NOMO-1 (cell line): ENCODE measurements around the gene ARHGEF28.
A peak's percentile ranks its signal among the peaks of the same experiment; 100 is the strongest.

Source experiments
- DNase-seq, 2 experiments: peaks; one replicate each; lab custom pipeline; 2025; ENCODE audit not compliant: unreplicated experiment in 2 of 2; lab: John Stamatoyannopoulos, UW

Gene ARHGEF28

GRCh38 chr5:73950912-73951430 lies 325.0 kb downstream of the ARHGEF28 start:
- no peak for DNase-seq

- no peak for DNase-seq
These were observed 326.9 kb downstream of the ARHGEF28 start for GRCh38 chr5:73952872-73953271.

- no peak for DNase-seq
These were observed 328.4 kb downstream of the ARHGEF28 start for GRCh38 chr5:73954381-73954780.

- DNase-seq = no peak
These were observed 329.4 kb downstream of the ARHGEF28 start for GRCh38 chr5:73955271-73955846.

- DNase-seq = no peak
These were observed 331.5 kb downstream of the ARHGEF28 start for GRCh38 chr5:73957397-73958001.

- no peak for DNase-seq
These were observed 332.0 kb downstream of the ARHGEF28 start for GRCh38 chr5:73958037-73958436.

GRCh38 chr5:73960023-73960422 lies 334.0 kb downstream of the ARHGEF28 start:
- DNase-seq = peak in 1 of 2 experiments; percentile 2

- DNase-seq = no peak
These were observed 334.4 kb downstream of the ARHGEF28 start for GRCh38 chr5:73960426-73960825.

GRCh38 chr5:73962801-73963425 lies 336.9 kb downstream of the ARHGEF28 start:
- DNase-seq = no peak

- no peak for DNase-seq
These were observed 338.4 kb downstream of the ARHGEF28 start for GRCh38 chr5:73964352-73964865.

- no peak for DNase-seq
These were observed 340.5 kb downstream of the ARHGEF28 start for GRCh38 chr5:73966451-73966850.

- no peak for DNase-seq
These were observed 341.4 kb downstream of the ARHGEF28 start for GRCh38 chr5:73967347-73967746.

GRCh38 chr5:73968246-73968645 lies 342.2 kb downstream of the ARHGEF28 start:
- no peak for DNase-seq

- DNase-seq = no peak
These were observed 342.7 kb downstream of the ARHGEF28 start for GRCh38 chr5:73968729-73969128.

- DNase-seq = no peak
These were observed 343.4 kb downstream of the ARHGEF28 start for GRCh38 chr5:73969195-73970036.

GRCh38 chr5:73971326-73971725 lies 345.3 kb downstream of the ARHGEF28 start:
- no peak for DNase-seq

GRCh38 chr5:73973135-73973534 lies 347.1 kb downstream of the ARHGEF28 start:
- DNase-seq = no peak

GRCh38 chr5:73974871-73975360 lies 348.9 kb downstream of the ARHGEF28 start:
- no peak for DNase-seq

GRCh38 chr5:73975845-73976244 lies 349.8 kb downstream of the ARHGEF28 start:
- DNase-seq = no peak

GRCh38 chr5:73977146-73977545 lies 351.1 kb downstream of the ARHGEF28 start:
- no peak for DNase-seq

- DNase-seq = no peak
These were observed 353.3 kb downstream of the ARHGEF28 start for GRCh38 chr5:73979321-73979720.
